CD4-positive, alpha-beta memory T cell (primary cell): Measurements from ENCODE around the gene RASL11A. TPM values are rescaled to one million over a fixed set of nuclear protein-coding genes. Genes with fewer than 3 reads are reported as not detected.
A peak's percentile ranks its signal among the peaks of the same experiment; 100 is the strongest.

Source experiments
- CTCF ChIA-PET: fragments of 350-600 bp; sonication (Branson Sonifier 250); formaldehyde crosslinking; loops from one replicate; lab custom pipeline; 2021; ENCODE audit warnings: inconsistent platforms; ENCODE audit not compliant: partially characterized antibody; lab: Charles Lee
- POLR2A ChIA-PET: fragments of 350-600 bp; sonication (Branson Sonifier 250); formaldehyde crosslinking; loops from one replicate; lab custom pipeline; 2021; ENCODE audit not compliant: partially characterized antibody; lab: Charles Lee
- DNase-seq, 5 donors: peaks; one replicate each; pipeline versions ENCODE4 v3.0.0 to v3.0.0-alpha.2; 2020 to 2022; ENCODE audit warnings: mixed read lengths in 1 of 5
- H3K27ac ChIP-seq: one replicate; pipeline ENCODE4 v1.7.0; 2013; ENCODE audit warnings: low read depth, low read length
- H3K27me3 ChIP-seq: 2 replicates; pipeline ENCODE4 v1.7.0; 2013; ENCODE audit warnings: mild to moderate bottlenecking, low read length, moderate library complexity; ENCODE audit not compliant: insufficient read depth
- H3K36me3 ChIP-seq: 2 replicates; pipeline ENCODE4 v1.7.0; 2013; ENCODE audit warnings: mild to moderate bottlenecking, low read length, moderate library complexity; ENCODE audit not compliant: insufficient read depth
- H3K4me1 ChIP-seq: 2 replicates; pipeline ENCODE4 v1.7.0; 2013; ENCODE audit warnings: mild to moderate bottlenecking, low read length, moderate library complexity; ENCODE audit not compliant: insufficient read depth
- H3K4me3 ChIP-seq, 2 donors: one replicate each; pipeline ENCODE4 v1.7.0; 2013; ENCODE audit warnings: low read length in 2 of 2, mild to moderate bottlenecking in 1 of 2
- H3K9me3 ChIP-seq, 2 donors: one replicate each; pipeline ENCODE4 v1.7.0; 2013; ENCODE audit warnings: low read length in 2 of 2, control low read depth in 1 of 2; ENCODE audit not compliant: control insufficient read depth in 1 of 2
- H3K27ac Mint-ChIP-seq, 7 donors: one replicate each; pipeline ENCODE4 v1.8.0; 2020 to 2021; ENCODE audit warnings: mixed read lengths in 7 of 7, mild to moderate bottlenecking in 6 of 7, inconsistent platforms in 3 of 7, moderate library complexity in 3 of 7
- H3K27me3 Mint-ChIP-seq, 2 donors: one replicate each; pipeline ENCODE4 v1.8.0; 2020 to 2021; ENCODE audit warnings: mixed read lengths in 2 of 2
- H3K36me3 Mint-ChIP-seq, 2 donors: one replicate each; pipeline ENCODE4 v1.8.0; 2020 to 2021; ENCODE audit warnings: mixed read lengths in 2 of 2, inconsistent platforms in 1 of 2, mild to moderate bottlenecking in 1 of 2
- H3K4me1 Mint-ChIP-seq, 4 donors: one replicate each; pipeline ENCODE4 v1.8.0; 2020 to 2021; ENCODE audit warnings: mixed read lengths in 4 of 4, mild to moderate bottlenecking in 1 of 4
- H3K4me3 Mint-ChIP-seq, 8 donors: one replicate each; pipeline ENCODE4 v1.8.0; 2020 to 2021; ENCODE audit warnings: mixed read lengths in 8 of 8, mild to moderate bottlenecking in 7 of 8, moderate library complexity in 6 of 8, inconsistent platforms in 3 of 8
- H3K9me3 Mint-ChIP-seq, 8 donors: one replicate each; pipeline ENCODE4 v1.8.0; 2020 to 2021; ENCODE audit warnings: mixed read lengths in 8 of 8, mild to moderate bottlenecking in 5 of 8, inconsistent platforms in 3 of 8, moderate library complexity in 1 of 8
- intact Hi-C: fragments of 100-400 bp; cut with micrococcal nuclease; formaldehyde crosslinking; loops from one replicate; pipeline ENCODE4 v1.15.1; 2023
- polyA plus RNA-seq, 2 donors: library from polyadenylated mRNA; unstranded; fragments of 300-500 nt; fragmentation: Illumina TruSeq; gene quantifications; one replicate each; pipeline ENCODE4 v1.2.3, GENCODE V29; 2021
- total RNA-seq, 2 experiments: library from RNA; stranded (reverse); gene quantifications; one replicate each; pipeline ENCODE4 v1.2.3, GENCODE V29; 2021

RASL11A gene
- total and polyA plus RNA-seq, 4 experiments from 2014 or later = 0.21 to 0.96 (median 0.78) TPM; not detected in 1

DNA sequence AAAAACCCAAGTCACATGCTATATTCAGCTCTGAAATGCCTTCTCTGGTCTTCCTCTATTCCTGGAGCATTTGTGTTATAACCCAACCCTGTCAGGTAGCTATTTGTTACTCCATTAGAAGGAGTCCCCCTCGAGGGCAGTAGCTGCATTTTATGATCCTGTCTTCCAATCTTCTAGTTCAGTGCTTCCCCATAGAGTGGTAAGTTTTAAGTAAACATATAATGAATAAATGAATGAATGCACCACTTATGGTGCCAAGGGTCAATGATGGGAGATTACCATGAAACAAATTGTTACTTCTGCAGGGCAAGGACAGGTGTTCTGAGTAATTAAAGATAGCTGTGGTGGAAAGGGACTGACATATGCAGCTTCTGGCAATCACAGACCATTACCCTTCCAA, 4.0 kb downstream of the RASL11A start:
- Mint-ChIP-seq H3K4me1 (peaks cover 6 to 13% (median 10%) of the 10 kb centered on the region in 4 donors), H3K27me3 (peaks cover 11 to 25% of the 10 kb centered on the region in 2 donors), H3K27ac (no peak overlapping the region), H3K36me3 (no peaks in the 10 kb centered on the region), H3K9me3 (no peaks in the 10 kb centered on the region), H3K4me3 (no peak overlapping the region)
- Histone ChIP-seq H3K4me3 (no peak overlapping the region), H3K36me3 (no peaks in the 10 kb centered on the region), H3K4me1 (peaks cover 8% of the 10 kb centered on the region), H3K27me3 (peaks cover 6% of the 10 kb centered on the region), H3K27ac (no peak overlapping the region), H3K9me3 (no peaks in the 10 kb centered on the region)
- intact Hi-C loops = loop anchor here (5.0 kb wide), 2 partner anchors 102 to 287 kb away; partner anchors contain the start of gene USP12
- ChIA-PET CTCF (interaction anchor here (1.0 to 1.8 kb wide), 4 partner anchors 9 to 289 kb away, joined by 3 to 6 read pairs (median 4); no protein-coding TSS in a partner anchor), POLR2A (interaction anchor here (0.8 to 1.3 kb wide), 3 partner anchors 22 to 24 kb away, joined by 3 to 5 read pairs (median 4); partner anchors contain the start of gene RPL21)
- DNase-seq = no peak

DNA sequence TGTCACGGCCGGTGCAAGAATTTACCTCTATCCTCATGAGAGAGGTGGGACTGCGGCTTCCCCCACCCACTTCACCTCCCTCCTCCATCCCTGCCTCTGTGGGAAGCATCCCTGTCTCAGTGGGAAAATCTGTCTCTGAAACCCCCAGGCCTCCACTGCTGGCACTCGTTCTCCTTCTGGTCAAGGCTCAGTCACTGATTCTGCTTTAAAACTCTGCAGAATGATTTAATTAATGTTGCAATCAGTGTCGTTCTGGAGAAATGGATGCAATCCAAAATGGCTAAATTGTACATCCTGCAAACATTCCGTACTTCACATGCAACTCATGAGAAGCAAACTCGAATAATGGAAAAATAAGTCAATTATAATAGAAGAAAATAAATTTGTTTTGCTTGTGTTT, 5.6 kb downstream of the RASL11A start:
- CTCF ChIA-PET = interaction anchor here (1.2 kb wide), 1 partner anchor 8 kb away, joined by 6 read pairs; no protein-coding TSS in a partner anchor
- H3K36me3 ChIP-seq = no peaks in the 10 kb centered on the region
- Mint-ChIP-seq H3K9me3 (no peaks in the 10 kb centered on the region), H3K4me3 (no peak overlapping the region), H3K36me3 (no peaks in the 10 kb centered on the region), H3K27ac (no peak overlapping the region), H3K27me3 (peaks cover 11 to 25% of the 10 kb centered on the region in 2 donors), H3K4me1 (peaks cover 3 to 6% (median 4%) of the 10 kb centered on the region in 4 donors)
- intact Hi-C loops = no loop called here
- no peak overlapping the region for H3K27ac ChIP-seq
- H3K4me3 ChIP-seq = no peak overlapping the region
- H3K27me3 ChIP-seq = peaks cover 6% of the 10 kb centered on the region
- no peaks in the 10 kb centered on the region for H3K9me3 ChIP-seq
- no peak for DNase-seq
- H3K4me1 ChIP-seq = peaks cover 6% of the 10 kb centered on the region
- POLR2A ChIA-PET = interaction anchor here (1.3 kb wide), 1 partner anchor 25 kb away, joined by 4 read pairs; no protein-coding TSS in a partner anchor

DNA sequence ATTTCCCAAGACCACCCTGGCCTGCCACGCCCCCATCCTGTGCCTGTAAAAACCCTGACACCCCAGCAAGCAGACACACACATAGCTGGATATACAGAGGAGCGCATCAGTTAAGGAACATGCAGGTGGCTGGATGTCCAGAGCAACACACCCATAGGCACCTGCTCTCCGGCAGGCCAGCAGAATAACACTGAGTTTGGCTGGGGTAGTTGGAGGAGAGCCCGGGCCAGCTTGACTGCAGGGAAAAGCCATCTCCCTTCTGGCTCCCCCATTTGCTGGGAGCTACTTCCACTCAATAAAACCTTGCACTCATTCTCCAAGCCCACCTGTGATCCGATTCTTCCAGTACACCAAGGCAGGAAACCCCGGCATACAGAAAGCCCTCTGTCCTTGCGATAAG, 8.9 kb downstream of the RASL11A start:
- Mint-ChIP-seq H3K4me3 (no peak overlapping the region), H3K9me3 (no peaks in the 10 kb centered on the region), H3K36me3 (no peaks in the 10 kb centered on the region), H3K27ac (peak overlapping the region in 2 of 7 donors; percentile 12 to 48), H3K27me3 (peaks cover 6 to 10% of the 10 kb centered on the region in 2 donors), H3K4me1 (no peaks in the 10 kb centered on the region)
- ChIA-PET CTCF (interaction anchor here (1.0 to 1.8 kb wide), 3 partner anchors 8 to 23 kb away, joined by 3 to 9 read pairs (median 3); partner anchors contain the start of gene RASL11A), POLR2A (no interaction called here)
- no peaks in the 10 kb centered on the region for H3K27me3 ChIP-seq
- no peak overlapping the region for H3K4me3 ChIP-seq
- intact Hi-C loops = no loop called here
- DNase-seq = no peak
- no peak overlapping the region for H3K27ac ChIP-seq
- no peaks in the 10 kb centered on the region for H3K9me3 ChIP-seq
- no peaks in the 10 kb centered on the region for H3K36me3 ChIP-seq
- H3K4me1 ChIP-seq = no peaks in the 10 kb centered on the region

DNA sequence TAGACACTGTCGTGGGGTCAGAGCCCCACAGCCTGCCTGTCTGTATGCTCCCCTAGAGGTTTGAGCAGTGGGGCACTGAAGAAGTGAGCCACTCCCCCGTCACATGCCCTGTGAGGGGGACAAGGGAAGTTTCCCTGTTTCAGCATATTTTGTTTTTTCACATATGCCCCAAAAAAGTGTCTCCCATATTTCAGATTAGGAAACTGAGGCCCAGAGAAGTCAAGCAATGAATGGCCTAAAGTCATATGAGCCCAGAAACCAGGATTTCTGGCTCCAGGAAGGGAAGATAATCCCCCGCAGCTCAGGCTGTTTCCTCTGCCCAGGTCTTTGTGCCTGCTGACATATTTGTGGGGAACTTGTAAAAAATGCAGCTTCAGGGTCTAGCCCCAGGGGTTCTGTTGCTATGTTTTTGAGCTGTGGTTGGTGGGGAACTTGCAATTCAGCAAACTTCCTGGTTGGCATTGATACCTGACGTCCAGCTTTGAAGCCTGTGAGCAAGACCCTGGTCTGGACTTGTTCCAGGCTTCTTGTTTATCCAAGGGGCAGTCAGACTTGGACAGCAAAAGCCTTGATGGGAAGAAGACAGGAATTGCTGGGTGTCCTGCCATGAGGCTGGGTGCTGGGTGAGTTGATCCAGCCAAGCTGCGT, 9.5 kb downstream of the RASL11A start:
- Histone ChIP-seq H3K4me1 (no peaks in the 10 kb centered on the region), H3K27me3 (no peaks in the 10 kb centered on the region), H3K4me3 (no peak overlapping the region), H3K9me3 (no peaks in the 10 kb centered on the region), H3K27ac (no peak overlapping the region), H3K36me3 (no peaks in the 10 kb centered on the region)
- Mint-ChIP-seq H3K4me3 (no peak overlapping the region), H3K4me1 (no peaks in the 10 kb centered on the region), H3K27ac (peak overlapping the region in 1 of 7 donors; percentile 13), H3K9me3 (no peaks in the 10 kb centered on the region), H3K36me3 (no peaks in the 10 kb centered on the region), H3K27me3 (peaks cover 1 to 7% of the 10 kb centered on the region in 2 donors)
- intact Hi-C loops = no loop called here
- ChIA-PET POLR2A (no interaction called here), CTCF (interaction anchor here (1.0 to 1.8 kb wide), 3 partner anchors 9 to 23 kb away, joined by 3 to 9 read pairs (median 3); partner anchors contain the start of gene RASL11A)
- DNase-seq = no peak

DNA sequence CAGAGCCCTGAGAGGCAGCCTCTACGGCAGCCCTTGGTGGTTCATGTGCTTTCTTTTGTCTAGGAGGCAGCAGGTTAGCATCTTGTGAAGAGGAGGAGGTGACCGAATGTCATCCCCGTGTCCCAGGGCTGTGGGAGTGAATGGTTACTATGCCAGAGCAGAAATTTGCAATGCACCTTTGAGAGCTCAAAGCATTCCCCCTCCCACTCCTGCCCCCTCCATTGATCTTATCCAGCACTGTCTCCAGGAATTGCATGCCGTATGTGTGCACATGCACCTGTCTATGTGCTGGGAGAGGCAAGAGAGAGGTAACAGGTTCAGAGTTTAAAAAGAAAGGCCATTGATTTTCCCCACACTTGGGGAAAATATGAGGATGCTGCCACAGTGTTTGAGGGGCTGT, 10.2 kb downstream of the RASL11A start:
- H3K27ac Mint-ChIP-seq = no peak overlapping the region
- CTCF ChIA-PET = interaction anchor here (1.4 to 2.2 kb wide), 3 partner anchors 11 to 295 kb away, joined by 3 to 11 read pairs (median 6); partner anchors contain the start of gene RASL11A

DNA sequence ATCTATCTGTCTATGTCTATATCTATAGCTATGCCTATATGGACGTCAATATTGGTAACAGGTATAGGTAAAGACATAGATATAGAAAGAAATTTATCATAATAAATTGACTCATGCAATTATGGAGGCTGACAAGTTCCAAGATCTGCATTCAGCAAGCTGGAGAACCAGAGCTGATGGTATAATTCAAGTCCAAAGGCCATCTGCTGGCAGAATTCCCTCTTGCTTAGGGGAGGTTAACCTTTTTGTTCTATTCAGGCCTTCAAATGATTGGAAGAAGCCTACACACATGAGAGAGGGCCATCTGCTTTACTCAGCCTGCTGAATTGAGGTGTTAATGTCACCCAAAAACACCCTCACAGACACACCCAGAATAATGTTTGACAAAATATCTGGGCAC, 10.8 kb downstream of the RASL11A start:
- H3K27ac Mint-ChIP-seq = no peak overlapping the region
- POLR2A ChIA-PET = no interaction called here
- Histone ChIP-seq H3K9me3 (no peaks in the 10 kb centered on the region), H3K4me3 (no peak overlapping the region), H3K36me3 (no peaks in the 10 kb centered on the region), H3K27ac (no peak overlapping the region), H3K4me1 (no peaks in the 10 kb centered on the region), H3K27me3 (no peaks in the 10 kb centered on the region)
- CTCF ChIA-PET = interaction anchor here (1.4 to 2.2 kb wide), 3 partner anchors 11 to 296 kb away, joined by 3 to 11 read pairs (median 6); partner anchors contain the start of gene RASL11A
- intact Hi-C loops = no loop called here
- H3K36me3 Mint-ChIP-seq = no peaks in the 10 kb centered on the region
- no peak overlapping the region for H3K4me3 Mint-ChIP-seq
- peaks cover 0 to 2% (median 0%) of the 10 kb centered on the region in 8 donors for H3K9me3 Mint-ChIP-seq
- no peak for DNase-seq
- no peaks in the 10 kb centered on the region for H3K4me1 Mint-ChIP-seq
- peaks cover 1 to 5% of the 10 kb centered on the region in 2 donors for H3K27me3 Mint-ChIP-seq

More for the DNA sequence above, 10.2 kb downstream of the RASL11A start:
- Histone ChIP-seq H3K36me3 (no peaks in the 10 kb centered on the region), H3K4me1 (no peaks in the 10 kb centered on the region), H3K4me3 (no peak overlapping the region), H3K27me3 (no peaks in the 10 kb centered on the region), H3K9me3 (no peaks in the 10 kb centered on the region), H3K27ac (no peak overlapping the region)
- Mint-ChIP-seq H3K9me3 (peaks cover 0 to 2% (median 0%) of the 10 kb centered on the region in 8 donors), H3K4me1 (no peaks in the 10 kb centered on the region), H3K27me3 (peaks cover 1 to 7% of the 10 kb centered on the region in 2 donors), H3K36me3 (no peaks in the 10 kb centered on the region), H3K4me3 (no peak overlapping the region)
- POLR2A ChIA-PET = no interaction called here
- intact Hi-C loops = no loop called here
- no peak for DNase-seq

DNA sequence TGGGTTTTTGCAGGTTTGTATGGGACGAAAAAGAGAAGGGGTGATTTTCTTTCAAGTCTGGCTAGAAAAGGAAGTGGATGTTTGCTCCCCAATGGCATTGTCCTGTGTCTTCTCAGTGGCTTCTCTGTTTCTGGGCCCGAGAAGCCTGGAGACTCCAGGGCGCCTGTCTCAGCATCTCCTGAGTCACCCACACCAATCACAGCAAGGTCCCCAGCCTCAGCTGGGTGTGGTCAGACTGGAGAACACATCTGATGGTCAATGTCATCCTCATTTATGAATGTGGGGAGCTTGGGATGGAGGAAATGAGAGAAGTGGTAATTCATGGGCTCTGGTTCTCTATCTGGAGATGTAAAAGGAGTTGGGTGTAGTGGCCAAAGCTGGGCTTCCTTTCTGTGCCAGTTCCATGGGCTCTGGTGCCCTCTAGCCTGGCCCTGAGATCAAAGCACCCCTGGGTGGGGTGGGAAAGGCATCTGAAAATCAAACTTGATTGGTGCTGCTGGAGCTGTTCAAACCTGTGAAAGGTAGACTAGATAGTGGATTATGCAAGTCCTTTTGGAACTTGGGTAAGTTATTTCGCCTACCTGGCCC, 13.4 kb downstream of the RASL11A start:
- Mint-ChIP-seq H3K36me3 (no peaks in the 10 kb centered on the region), H3K27me3 (peaks cover 1% of the 10 kb centered on the region in 2 donors), H3K4me3 (no peak overlapping the region), H3K9me3 (peaks cover 0 to 2% (median 0%) of the 10 kb centered on the region in 8 donors), H3K4me1 (no peaks in the 10 kb centered on the region), H3K27ac (peak overlapping the region in 1 of 7 donors; percentile 30)
- Histone ChIP-seq H3K36me3 (no peaks in the 10 kb centered on the region), H3K4me3 (no peak overlapping the region), H3K4me1 (no peaks in the 10 kb centered on the region), H3K27me3 (no peaks in the 10 kb centered on the region), H3K9me3 (no peaks in the 10 kb centered on the region), H3K27ac (no peak overlapping the region)
- intact Hi-C loops = no loop called here
- ChIA-PET CTCF (interaction anchor here (0.6 to 1.6 kb wide), 4 partner anchors 9 to 788 kb away, joined by 3 to 6 read pairs (median 5); no protein-coding TSS in a partner anchor), POLR2A (no interaction called here)
- no peak for DNase-seq
